ENCODE results near the gene MPG.
"Not testable (repeated sequence)": the region's sequence is repeated elsewhere in the genome, so short reads cannot be mapped to it uniquely, and the experiment has no call there.

The MPG gene

GRCh38 chr16:77807-78443 lies at the start of gene MPG:
Gene MPG, plus strand, starts transcription at chr16:78225. Its CDS starts 85 bp downstream, at chr16:78310.
- no peak for DNase-seq (ENCODE audit: low read depth, low spot score)

DNA sequence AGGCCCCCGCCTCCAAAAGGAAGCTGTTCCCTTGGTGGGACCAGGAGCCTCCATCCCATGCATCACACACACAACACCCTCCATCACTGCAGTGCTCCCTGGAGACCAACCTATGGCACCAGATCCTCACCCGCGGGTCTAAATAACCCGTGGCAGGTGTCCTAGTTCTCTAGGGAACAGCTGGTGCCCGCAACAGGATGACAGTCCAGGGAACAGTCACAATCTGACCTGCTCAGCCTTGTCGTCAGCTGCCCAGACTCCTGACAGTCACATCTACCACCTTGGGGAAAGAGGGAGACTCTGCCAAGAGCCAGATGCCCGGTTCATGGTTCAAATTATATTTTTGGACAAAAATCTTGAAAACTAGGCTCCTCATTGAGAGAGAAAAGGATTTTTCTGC lies 47.4 kb upstream of the MPG start:
- DNase-seq (ENCODE audit: low read depth, low spot score), result not testable (repeated sequence)

GRCh38 chr16:33154-33876 lies 44.7 kb upstream of the MPG start:
- DNase-seq (ENCODE audit: low read depth, low spot score), result not testable (repeated sequence)

GRCh38 chr16:33877-34647 lies 44.0 kb upstream of the MPG start:
- DNase-seq (ENCODE audit: low read depth, low spot score), result no peak

DNA sequence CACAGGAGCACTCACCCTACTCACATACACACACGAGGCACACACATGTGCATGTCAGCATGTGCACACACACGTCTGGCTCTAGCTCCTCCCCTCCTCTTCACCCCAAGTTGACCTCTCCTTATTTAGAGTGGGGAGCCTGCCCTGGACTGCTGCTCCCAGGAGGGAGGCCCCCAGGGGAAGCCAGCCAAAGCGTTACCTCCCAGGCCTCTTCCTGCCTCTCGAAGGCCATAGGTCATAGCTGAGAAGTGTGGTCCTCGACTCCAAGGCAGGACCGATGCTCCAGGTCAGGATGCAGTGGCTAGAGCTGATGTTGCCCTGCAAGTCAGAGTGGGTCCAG lies 43.4 kb upstream of the MPG start:
- no peak for DNase-seq (ENCODE audit: low read depth, low spot score)

DNA sequence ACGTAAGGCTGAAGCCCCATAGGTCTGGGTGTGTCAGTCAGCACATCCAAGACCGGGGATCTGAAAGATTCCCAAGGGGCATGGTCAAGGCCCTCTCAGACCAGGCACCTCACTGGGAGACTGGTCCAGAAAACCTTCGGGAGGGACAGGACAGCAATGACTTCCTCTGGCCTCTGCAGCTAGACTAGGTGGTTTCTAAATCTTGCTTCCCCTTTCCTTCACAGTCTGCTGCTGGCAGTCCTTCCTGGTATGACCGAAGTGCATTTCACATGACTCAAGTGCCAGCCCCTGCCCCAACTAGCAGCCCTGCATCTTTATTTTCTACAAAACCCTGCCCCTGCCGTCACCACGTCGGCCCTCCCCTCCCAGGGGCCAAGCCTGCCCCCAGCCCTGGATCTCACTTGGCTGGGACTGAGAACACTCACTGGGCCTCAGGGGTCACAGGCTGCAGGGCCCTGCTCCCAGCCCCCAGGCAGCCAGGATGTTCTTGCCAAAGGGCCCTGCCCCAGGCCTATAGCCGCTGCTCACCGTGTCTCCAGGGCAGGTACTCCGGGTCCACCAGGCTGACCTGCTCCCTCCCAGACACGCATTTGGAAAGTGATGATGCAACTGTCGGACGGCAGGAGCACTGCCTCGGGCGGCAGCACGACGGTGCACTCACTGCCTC lies 42.9 kb upstream of the MPG start:
- no peak for DNase-seq (ENCODE audit: low read depth, low spot score)

DNA sequence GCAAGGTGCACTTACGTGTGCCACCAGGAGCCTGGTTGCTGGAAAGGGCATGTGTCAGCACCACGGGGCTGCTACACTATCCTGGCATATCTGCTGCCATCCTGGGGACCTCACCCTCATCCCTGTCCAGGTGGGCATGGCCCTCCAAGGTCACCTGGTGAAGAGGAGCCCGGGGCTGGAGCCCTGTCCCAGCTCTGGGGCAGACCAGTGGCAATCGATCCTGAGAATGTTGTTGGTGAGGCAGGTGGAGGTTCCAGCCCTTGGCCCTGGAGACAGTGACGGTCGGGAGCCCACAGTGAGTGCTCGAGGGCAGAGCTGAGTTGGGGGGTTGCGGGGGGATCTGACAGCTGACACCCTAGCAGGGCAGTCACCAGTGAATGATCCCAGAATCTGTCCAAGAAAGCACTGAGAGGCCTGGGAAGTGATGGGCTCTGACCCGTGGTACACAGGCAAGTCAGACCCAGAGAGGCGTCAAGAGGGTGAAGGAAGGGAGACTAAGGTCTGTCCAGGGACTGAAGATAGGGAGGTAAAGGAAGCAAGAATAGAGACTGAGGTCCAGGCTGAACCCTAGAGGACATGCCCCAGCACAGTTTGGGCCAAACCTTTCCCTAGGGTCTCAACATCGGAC lies 42.2 kb upstream of the MPG start:
- no peak for DNase-seq (ENCODE audit: low read depth, low spot score)

GRCh38 chr16:36336-36984 lies 41.6 kb upstream of the MPG start:
- no peak for DNase-seq (ENCODE audit: low read depth, low spot score)

- DNase-seq (ENCODE audit: low read depth, low spot score), result no peak
These were observed 40.5 kb upstream of the MPG start for GRCh38 chr16:37511-37910.

- not testable (repeated sequence) for DNase-seq (ENCODE audit: low read depth, low spot score)
These were observed 39.8 kb upstream of the MPG start for GRCh38 chr16:38206-38605.

GRCh38 chr16:38941-39892 lies 38.8 kb upstream of the MPG start:
- DNase-seq (ENCODE audit: low read depth, low spot score), result no peak

GRCh38 chr16:41439-42068 lies 36.5 kb upstream of the MPG start:
- no peak for DNase-seq (ENCODE audit: low read depth, low spot score)

DNA sequence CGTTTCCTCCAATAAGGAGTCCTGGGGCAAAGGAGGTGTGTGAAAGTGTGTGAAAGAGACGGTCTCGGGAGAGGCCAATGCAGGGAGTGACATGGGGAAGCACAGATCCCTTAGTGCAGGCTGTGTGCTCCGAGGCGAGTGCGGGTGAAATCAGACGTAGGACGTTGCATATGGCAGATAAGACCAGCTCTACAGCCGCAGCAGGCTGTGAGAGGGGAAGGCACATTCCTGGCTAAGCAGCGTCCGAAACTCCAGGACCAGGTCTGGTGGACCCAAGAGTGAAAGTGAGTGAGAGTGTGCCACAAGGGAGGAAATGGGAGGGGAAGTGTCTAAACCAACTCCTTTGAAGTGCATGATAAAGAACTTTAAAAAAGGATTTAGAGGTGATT lies 36.0 kb upstream of the MPG start:
- DNase-seq (ENCODE audit: low read depth, low spot score), result no peak

DNA sequence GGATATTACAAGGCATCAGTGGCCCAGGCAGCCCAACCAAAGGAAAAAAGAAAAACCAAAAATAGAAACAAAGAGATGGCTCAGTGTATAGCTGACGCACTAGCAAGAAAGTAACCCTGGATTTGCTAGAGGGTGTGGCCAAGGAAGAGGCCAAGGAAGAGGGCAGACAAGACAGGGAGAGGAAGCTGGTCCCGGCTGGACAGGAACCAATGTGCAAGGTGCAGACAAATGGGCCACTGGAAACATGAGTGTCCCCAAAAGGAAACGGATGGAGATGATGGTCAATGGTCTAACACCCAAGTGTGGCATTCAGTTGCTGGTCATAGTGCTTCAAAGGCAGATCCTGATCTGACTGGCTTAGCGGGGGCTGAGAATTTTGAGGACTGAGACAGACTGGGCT lies 35.3 kb upstream of the MPG start:
- DNase-seq (ENCODE audit: low read depth, low spot score), result no peak

DNA sequence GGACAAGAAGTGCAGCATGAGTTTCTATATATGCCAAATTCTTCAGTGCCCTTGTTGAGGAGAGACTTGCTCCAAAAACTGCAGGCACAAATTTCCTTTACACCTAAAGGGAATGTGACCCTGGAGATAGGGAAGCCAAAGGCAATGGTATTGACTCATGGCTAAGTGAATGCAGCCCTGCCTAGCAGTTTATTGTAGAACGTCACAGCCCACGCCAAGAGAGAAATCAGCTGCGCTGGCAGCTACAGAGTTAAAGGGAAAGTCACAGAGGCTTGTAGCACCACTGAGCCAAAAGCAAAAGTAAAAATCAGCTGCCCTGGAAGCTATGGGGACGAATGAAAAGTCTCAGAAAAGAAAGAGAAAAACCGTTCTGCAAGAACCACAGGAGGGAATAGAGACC lies 34.7 kb upstream of the MPG start:
- DNase-seq (ENCODE audit: low read depth, low spot score), result no peak

GRCh38 chr16:44655-45054 lies 33.4 kb upstream of the MPG start:
- no peak for DNase-seq (ENCODE audit: low read depth, low spot score)

- no peak for DNase-seq (ENCODE audit: low read depth, low spot score)
These were observed 32.6 kb upstream of the MPG start for GRCh38 chr16:45454-45853.

DNA sequence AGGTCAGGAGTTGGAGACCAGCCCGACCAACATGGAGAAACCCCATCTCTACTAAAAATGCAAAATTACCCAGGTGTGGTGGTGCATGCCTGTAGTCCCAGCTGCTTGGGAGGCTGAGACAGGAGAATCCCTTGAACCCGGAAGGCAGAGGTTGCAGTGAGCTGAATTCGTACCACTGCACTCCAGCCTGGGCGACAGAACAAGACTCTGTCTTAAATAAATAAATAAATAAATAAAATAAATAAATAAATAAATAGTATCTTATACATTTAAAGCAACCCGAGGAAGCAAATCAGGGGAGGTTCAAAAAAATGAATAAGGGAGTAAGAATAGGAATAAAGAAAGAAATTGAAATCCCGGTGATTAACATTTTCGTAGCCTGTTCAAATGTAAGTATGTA lies 31.5 kb upstream of the MPG start:
- DNase-seq (ENCODE audit: low read depth, low spot score), result not testable (repeated sequence)

DNA sequence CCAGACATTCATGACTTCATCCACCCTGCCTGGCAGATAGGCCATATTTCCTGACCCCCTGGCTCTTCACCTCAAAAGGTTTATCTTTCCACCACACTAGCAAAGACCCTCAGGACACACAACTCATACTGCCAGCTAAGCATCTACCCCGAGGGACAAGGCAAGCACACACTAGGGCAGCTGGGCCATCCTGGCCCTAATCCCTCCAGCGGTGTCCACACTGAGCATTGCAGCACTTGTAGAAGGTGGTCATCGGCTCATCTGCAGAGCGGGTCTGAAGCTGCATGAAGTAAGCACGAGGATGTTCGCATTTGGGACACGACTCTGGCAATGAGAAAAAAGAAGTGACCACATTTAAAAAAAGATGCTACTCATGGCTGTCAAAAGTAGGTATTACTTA lies 30.8 kb upstream of the MPG start:
- DNase-seq (ENCODE audit: low read depth, low spot score), result no peak

Measured in brain pericyte (primary cell).